Endothelial cell of umbilical vein (primary cell): Measurements from ENCODE around the gene EFHD2.

Experiments used
- POLR2A ChIP-seq: IDR thresholded peaks from 2 replicates; pipeline ENCODE4 v1.6.1; 2012; ENCODE audit warnings: low read depth, mild to moderate bottlenecking, control low read depth, low read length
- POLR2AphosphoS5 ChIP-seq: IDR thresholded peaks from 2 replicates; pipeline ENCODE4 v1.6.1; 2012; ENCODE audit warnings: low read depth, mild to moderate bottlenecking, control low read depth, low read length, moderate library complexity; ENCODE audit not compliant: insufficient read depth
- TF ChIP-seq, protein P1 (sequence below), 2 donors: IDR thresholded peaks; 1 replicate in 1 of 2; 2 replicates in 1 of 2; pipeline ENCODE4 v1.5.1; 2011; ENCODE audit warnings: low read length in 2 of 2, mild to moderate bottlenecking in 2 of 2, moderate library complexity in 2 of 2, control low read depth in 1 of 2, inconsistent platforms in 1 of 2, low read depth in 1 of 2; ENCODE audit not compliant: insufficient read depth in 1 of 2; ENCODE audit errors: extremely low read depth in 1 of 2

DNA sequence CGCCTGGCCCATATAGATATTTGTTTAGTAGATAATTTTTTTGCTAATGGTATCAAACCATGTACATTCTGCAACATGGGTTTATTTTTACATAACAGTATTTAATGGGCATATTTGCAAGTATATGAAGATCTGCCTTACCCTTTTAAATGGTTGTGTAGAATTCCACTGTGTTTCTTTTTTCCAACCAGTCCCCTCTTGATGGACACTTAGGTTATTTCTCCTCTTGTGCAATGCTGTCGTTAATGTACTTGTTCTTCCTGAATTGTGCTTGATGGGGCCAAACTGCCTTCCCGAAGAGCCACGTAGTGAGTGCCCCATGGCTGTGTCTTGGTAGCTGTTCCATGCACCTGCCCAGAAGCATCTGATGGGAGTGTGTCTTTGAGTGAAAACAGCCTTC is 39.4 kb upstream of the EFHD2 start:
- TF ChIP-seq, protein P1, sequence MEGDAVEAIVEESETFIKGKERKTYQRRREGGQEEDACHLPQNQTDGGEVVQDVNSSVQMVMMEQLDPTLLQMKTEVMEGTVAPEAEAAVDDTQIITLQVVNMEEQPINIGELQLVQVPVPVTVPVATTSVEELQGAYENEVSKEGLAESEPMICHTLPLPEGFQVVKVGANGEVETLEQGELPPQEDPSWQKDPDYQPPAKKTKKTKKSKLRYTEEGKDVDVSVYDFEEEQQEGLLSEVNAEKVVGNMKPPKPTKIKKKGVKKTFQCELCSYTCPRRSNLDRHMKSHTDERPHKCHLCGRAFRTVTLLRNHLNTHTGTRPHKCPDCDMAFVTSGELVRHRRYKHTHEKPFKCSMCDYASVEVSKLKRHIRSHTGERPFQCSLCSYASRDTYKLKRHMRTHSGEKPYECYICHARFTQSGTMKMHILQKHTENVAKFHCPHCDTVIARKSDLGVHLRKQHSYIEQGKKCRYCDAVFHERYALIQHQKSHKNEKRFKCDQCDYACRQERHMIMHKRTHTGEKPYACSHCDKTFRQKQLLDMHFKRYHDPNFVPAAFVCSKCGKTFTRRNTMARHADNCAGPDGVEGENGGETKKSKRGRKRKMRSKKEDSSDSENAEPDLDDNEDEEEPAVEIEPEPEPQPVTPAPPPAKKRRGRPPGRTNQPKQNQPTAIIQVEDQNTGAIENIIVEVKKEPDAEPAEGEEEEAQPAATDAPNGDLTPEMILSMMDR (IDR thresholded peaks at IDR 0.05; ENCODE audit: extremely low read depth in 1 of 2, insufficient read depth in 1 of 2, low read depth in 1 of 2, low read length in 2 of 2) = no peak
- TF ChIP-seq POLR2A = no peak
- TF ChIP-seq POLR2AphosphoS5 = no peak
